ENCODE data around the gene SPATA6.

Gene SPATA6

GRCh38 chr1:48248356-48248755 lies 223.6 kb downstream of the SPATA6 start:
- DNase-seq = no peak

GRCh38 chr1:48246727-48247126 lies 225.3 kb downstream of the SPATA6 start:
- no peak for DNase-seq
